CD4-positive, alpha-beta T cell treated with Interleukin-17A for 1 hour (primary cell): ENCODE measurements around the gene ITSN2.

ENCODE experiments used
- DNase-seq: peaks from one replicate; pipeline ENCODE4 v3.0.0-alpha.2; 2020

ITSN2 gene

DNA sequence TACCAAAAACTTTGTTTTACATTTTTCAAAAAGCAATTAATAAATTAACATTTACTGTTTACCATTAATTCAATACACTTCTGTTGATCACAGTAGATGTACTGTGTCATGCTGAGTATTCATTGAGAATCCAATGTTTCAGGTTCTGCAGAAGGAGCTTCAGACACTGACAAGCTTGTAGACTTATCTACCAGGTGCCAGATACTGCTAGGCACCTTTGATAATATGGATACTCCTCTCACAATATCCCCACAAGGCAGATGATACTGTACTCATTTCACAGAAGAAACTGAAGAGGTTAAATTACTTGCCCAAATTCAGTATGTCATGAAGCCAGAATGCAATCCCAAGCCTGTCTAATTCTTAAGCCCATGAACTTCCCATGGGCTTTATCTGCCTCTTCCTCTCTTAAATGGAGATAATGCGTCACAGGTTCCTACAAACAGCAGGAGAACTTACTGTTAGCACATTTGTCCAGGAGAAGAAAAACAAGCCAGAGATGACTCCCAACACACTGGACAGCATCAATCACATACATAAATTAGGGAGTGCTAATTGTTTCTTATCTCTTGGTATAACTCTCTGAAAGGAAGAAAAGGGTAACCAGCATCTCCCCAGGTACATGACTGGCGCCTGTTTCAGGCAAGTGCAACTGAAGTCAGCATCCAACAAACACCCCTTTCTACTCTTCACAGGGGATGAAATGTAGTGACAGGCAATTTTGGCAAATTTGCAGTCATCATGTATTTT, 27.4 kb downstream of the ITSN2 start:
- no peak for DNase-seq

DNA sequence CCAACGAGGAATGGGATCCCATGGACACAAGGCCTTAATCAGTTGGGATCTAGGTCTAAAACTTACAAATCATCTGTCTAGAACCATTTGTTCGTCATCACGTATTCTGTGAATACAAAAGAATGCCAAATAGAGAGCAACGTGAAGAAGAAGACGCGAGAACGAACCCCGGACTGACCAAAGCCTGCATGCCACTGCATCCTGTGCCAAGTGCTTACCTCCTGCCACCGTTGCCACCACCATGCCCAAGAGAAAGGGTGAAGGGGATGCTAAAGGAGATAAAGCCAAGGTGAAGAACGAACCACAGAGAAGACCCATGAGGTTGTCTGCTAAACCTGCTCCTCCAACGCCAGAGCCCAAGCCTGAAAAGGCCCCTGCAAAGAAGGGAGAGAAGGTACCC, 30.2 kb downstream of the ITSN2 start:
- DNase-seq = no peak

DNA sequence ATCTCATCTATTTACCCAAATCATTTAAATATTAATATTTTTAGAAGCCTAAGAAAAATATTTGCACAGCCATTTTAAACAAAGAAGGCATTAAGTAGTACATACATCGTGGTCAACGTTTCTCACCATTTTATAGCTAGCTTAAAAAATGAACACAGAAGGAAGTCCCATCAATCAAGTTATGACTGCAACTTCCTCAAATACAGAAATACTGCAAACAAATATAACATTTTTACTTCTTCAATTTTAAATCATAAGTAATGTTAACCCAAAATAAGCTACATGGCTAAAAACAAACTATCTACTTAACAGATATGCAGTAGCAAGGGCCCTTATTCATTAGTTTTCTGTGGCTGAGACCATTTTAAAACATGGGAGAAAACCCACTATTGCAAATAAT, 30.6 kb downstream of the ITSN2 start:
- DNase-seq = no peak

DNA sequence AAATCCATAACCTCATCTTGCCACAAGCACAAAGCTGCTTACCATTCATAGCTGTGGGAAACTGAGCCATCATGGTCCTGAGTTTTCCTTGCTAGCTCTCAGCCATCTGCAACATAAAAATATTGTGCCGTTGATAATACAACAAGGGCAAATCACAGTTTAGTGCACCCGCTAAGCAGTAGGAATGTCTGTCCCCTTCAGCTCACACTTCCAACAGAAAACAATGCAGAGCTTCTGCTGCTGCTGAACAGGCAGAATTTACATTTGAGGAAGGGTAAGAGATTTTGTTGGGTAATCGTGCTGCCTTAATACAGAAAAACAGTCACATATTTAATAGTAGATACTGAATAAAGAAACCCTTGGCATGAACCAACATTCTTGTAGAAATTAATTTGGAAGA, 32.3 kb downstream of the ITSN2 start:
- no peak for DNase-seq

DNA sequence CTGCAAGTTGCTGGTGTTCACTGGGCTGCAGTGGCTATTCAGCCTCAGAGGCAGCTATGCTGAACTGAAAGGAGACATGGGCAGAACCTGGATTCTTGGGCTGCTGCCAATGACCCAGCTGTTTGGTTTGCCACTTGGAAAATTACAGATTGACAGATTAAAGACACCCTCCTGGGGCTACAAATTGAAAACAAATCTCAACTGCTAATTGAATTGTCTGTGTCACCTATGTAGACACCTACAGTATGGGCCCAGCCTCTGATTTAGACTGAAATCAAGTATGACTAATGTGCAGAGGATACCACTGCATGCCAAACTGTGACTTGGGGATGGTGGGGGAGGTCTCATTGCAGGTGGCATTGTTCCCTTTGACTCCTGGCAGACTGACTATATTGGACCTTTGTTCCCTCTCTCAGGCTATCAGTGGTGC, 42.8 kb downstream of the ITSN2 start:
- DNase-seq = no peak

DNA sequence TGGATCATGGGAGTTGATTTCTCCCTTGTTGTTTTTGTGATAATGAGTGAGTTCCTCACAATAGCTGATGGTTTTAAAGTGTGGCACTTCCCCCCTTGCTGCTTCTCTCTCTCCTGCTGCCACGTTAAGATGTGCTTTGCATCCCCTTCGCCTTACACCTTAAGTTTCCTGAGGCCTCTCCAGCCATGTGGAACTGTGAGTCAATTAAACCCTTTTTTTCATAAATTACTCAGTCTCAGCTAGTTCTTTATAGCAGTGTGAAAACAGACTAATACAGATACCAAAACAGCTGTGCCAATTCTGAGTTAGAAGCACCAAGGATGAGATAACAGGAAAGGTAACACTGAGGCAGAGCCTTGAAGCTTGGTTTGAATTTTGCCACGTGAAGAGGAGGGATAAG, 44.7 kb downstream of the ITSN2 start:
- DNase-seq = no peak

DNA sequence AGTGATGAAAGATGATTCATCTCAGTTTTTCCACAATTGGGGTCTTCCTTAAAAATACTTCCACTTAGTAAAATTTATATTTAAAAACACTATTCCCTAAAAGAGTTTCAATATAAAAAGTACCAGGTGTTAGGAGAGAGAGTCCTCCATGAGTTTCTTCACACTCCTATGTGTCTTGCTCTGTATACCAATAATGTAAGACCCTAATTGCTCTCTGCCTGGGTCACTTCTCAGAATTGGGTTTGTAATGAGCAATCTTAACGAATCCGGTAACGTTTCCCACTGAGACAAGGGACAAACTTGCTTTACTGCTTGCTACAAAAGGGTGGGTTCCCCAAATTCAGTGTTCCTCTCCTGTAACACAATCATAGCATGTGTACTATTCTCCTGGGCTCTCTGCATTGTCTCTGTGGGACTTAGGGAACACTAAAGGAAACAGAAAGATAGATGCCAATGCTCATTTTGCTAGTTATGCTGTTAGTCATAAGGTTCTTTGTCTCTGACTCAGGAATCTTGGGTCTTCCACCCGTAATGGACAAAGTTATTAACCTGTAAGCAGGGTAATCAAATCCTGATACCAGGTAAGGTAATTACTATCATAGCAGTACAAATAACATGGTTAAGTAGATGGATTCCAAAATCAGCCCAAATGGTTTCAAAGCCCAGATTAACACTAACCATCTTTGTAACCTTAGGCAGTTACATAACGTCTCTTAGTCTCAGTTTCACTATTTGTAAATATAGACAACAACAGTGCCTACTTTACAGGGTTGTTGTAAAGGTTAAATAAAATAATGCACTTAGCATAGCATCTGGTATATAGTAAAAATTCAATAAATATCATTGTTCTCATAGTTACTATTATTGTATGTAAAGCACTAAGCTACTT, 46.3 kb downstream of the ITSN2 start:
- no peak for DNase-seq

DNA sequence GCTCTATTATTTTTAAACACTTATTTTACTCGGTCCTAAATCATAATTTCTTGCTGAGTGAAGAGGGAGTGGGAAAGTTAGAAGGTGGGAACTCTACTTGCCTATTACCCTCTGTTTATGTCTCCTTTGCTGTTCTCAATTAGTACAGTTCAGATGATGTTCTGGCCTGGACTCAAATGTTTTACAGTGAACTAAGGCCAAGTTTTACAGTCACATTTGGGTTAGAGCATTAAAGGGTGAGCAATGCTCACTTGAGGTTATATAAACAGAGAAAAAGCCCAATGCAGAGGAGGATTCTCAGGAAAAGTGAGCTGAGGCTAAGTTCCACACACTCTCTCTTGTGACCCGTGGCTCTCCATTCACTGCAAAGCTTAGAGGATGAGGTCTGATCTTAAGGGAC, 52.4 kb downstream of the ITSN2 start:
- DNase-seq = no peak

DNA sequence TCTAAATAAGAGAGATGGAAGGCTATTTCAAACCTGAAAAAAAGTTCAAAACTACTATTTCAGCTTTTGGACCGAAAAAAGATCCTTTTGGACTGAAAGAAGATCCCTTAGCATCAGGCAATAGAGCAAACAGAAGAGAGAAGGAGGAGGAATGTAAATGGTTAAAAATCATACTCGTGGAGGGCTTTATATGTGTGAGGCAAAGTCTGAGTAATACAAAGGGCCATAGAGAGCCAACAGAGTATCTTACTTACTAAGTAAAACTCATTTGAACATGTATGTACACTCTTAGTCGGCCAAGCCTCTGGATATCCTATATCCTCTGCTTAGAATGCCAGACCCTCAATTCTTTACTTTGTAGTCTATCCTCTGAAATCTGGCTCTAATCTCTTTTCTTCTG, 55.7 kb downstream of the ITSN2 start:
- DNase-seq = no peak

DNA sequence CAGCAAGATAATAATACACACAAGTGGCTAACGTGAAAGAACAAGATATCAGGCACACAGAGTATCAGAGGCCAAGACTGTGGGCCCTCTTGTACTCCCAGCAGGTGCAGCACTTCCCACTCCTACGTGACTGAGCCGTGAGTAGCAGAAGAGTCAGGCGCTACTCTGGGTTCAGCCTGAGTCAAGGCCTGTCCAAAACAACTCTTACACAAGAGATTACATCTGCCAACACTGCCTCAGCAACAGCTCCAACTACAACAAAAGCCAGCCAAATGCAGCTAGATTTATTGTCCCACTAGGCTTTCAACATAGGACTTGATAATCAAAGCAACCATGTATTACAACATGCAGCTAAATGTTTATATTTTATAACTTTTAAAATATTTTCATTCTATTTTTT, 56.2 kb downstream of the ITSN2 start:
- DNase-seq = no peak

DNA sequence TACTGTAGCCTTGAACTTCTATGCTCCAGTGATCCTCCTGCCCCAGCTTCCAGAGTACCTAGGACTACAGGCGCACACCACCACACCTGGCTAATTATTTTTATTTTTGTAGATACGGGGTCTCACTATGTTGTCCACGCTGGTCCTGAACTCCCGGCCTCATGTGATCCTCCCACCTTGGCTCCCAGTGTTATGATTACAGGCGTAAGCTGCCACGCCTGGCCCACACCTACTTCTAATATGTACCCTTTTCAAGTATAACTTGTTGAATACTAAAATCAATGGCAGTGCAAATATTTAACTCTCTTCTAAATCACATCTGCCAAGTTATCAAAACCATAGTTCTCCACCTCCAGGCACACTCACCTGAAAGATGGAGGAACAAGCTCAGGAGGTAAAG, 58.7 kb downstream of the ITSN2 start:
- DNase-seq = no peak

DNA sequence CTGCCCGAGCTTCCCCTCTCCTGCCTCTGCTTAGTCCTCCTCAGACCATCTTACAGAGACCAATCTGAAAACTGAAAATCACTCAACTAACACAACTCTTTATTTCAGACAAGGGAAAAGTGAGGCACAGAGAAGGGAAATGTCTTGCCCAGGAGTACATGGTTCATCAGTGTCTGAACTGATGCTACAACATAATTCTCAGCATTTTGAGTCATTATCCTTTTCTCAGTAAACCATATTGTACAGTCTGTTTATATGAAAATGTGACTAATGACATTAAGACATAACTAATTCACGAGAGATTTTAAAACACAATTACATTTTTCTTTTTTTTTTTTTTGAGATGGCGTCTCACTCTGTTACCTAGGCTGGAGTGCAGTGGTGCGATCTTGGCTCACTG, 62.7 kb downstream of the ITSN2 start:
- no peak for DNase-seq

DNA sequence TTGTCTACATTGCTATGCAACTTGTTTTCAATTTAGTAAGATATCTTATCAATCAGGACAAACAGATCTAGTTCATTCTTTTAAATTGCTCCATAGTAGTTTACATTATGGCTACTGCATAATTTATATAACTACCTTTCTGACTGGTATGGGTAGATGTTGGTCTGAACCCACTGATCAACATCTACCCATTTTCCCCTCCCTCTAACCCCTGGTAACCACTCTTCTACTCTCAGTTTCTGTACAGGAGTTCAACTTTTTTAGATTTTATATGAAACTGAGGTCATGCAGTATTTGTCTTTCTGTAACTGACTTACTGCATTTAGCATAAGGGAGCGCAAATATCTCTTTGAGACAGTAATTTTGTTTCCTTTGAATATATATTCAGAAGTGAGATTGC, 73.2 kb downstream of the ITSN2 start:
- DNase-seq = no peak

DNA sequence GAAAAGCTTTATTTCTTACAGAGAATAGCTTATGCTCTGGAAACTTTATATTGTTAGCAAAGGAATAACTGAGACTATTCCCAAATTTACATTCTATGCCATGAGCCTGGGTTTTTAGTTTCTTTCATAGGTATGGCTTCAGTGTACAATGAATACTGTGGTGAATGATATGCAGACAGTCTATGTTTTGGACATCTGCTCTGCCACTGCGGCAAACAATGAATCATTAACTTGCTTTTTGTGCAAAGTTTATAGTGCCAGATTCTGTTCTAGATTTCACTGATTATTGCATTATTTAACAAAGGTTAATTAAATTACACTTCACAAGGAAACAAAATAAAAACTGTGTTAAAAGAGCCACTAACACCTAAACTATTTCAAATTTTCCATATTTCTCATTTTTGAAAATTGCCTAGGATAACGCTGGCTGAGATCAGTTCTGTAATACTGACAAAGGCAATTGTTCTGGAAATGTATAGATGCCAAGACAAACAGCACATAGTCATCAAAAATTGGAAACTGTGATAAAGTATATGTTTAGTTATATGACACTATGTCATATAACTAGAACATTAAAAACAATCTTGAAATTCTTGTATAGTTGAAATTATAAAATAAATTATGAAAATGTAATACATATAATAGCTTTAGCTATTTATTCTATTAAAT, 74.7 kb downstream of the ITSN2 start:
- DNase-seq = no peak

DNA sequence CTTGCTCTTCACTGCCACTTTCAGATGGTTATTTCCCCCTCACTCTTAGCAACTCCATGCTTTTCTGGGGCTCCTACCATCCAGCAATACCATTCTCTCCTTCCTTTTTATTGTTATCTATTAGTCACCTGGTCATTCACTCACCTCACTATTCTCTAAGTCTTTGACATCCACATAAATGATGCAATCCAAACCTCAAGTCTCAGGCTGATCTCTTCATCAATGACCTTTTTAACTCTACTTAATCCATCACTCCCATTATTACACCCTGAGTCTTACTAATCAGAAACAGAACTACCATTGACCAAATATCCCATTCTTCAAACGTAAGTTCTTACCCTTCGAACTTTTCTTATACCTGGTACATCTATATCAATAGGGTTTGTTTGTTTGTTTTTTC, 79.7 kb downstream of the ITSN2 start:
- no peak for DNase-seq

DNA sequence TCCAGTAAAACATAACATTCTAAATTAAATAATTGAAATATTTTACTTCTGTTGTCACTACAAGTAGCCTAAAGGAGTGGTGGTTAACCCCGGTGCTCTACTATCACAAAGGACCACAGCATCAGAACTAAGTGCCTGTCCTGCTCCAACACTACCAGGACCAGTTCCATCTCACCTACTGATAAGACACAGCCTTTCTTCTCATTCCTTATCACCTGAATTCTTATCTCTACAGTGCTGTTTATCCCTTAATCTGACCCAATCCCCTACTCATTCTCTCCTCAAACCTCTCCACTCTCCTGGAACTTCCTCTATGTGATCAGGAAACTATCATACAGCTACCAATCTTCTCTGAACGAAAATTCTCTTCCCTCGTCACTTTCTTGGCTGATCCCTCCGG, 80.2 kb downstream of the ITSN2 start:
- no peak for DNase-seq

DNA sequence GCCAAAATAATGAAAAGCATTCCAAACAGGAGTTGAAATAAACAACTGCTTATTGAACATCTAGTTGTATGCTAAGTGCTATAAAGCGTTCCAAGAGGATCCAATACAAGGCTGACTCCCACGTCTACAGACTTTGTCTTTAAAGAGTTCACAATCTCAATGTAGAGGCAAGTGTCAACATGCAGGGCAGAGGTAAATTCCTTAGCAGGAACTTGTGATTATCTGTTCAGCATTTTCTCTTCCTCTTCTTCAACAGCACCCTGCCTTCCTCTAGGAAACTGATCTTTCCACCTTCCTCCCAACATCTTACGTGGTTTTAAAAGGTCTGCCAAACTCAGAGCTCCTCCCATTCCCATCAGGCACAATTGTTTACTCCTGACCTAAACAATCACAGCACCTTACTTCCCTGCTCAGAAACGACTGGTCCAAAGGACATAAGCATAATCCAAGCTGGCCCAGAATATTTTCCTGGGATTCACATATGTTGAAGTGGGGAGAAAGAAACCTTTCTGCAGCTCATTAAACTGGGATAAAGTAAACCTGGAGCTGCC, 83.9 kb downstream of the ITSN2 start:
- no peak for DNase-seq

DNA sequence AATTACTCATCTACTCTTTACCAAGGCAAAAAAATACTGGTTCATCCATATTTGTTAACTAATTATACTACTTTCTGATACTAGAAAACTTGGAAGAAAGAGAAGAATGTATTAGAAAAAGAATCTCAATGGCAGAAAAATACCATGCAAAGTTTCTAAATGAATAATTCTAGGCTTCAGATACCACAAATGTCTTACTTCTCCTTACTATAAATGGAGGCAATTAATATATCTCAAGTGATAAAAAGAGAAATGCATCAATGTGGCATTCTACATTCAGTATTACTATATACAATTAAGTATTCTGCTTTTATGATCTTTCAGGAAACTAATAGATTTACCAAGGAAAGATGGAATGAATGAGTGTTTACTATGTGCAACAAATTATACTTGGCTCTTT, 85.5 kb downstream of the ITSN2 start:
- no peak for DNase-seq

DNA sequence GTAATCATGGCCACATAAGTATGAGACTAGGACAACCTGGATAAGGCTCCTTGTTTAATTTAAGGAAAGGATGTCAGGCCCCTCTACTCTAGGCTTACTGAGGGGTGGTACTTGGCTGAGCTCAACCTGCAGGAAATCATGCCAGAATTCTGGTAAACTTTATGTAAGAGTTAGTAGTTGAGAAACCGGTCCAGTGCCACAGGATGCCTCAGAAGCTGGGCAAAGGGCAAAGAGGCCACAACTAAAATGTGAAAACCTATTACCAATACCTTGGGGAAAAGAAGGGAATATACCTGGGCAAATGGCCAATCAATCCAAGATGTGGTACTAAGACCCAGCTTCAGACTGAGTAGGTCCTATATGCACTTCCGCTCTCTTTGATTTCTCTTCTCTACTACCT, 86.7 kb downstream of the ITSN2 start:
- no peak for DNase-seq

DNA sequence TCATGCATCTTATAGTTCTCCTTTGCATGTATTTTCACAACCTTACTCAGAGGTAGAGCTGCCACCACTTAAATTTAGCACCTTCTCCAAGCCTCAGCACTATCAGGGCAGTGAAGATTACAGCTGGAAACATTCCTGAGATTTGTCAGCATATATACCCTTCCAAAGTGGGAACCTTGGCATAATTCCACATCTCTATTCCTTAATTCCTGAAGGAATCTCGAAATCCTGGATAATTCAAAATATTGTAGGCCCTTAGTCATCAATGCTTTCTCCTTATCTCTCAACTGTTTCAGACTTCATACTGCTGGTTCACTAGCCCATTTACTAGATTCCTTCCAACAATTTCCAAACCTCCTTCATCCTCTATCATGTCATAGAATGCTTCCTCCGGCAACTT, 87.4 kb downstream of the ITSN2 start:
- DNase-seq = no peak

DNA sequence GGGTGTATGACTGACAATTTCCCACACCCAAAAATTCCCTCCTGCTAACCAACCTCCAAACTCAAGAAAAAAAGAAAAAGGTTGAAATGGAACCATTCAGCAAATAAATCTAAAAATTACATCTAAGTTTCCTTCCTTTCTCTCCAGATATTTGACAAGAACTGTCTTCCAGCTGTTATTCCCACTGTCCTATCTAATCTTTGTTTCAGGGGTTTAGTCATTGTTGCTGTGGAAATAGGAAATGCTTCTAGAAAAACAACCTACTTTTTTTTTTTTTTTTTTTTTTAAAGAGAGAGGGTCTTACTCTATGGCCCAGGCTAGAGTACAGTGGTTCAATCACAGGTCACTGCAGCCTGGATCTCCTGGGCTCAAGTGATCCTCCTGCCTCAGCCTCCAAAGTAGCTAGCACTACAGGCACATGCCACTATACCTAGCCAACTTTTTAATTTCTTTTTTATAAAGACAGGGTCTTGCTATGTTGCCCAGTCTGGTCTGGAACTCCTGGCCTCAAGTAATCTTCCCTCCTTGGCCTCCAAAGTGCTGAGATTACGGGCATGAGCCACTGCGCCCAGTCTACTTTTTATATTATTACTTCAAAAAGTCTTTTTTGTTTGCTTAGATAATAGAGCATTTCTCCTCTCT, 88.1 kb downstream of the ITSN2 start:
- no peak for DNase-seq

DNA sequence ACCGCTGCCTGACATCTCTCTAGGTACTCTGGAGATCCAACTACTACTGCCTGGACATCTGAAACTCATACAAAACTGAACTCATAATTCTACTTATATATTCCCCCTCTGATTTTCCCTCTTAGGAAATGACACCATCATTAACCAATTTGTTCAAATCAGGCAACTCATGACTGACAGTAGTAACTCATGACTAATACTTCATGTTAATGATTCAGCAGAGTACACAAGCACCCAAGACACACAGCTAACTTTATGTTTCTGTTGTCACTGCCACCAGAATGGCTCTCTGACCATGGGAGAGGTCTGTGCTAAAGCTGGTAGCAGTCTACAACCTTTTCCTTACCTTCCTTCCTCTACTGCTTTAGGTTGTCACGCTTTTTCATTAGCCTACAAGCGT, 91.1 kb downstream of the ITSN2 start:
- DNase-seq = no peak

DNA sequence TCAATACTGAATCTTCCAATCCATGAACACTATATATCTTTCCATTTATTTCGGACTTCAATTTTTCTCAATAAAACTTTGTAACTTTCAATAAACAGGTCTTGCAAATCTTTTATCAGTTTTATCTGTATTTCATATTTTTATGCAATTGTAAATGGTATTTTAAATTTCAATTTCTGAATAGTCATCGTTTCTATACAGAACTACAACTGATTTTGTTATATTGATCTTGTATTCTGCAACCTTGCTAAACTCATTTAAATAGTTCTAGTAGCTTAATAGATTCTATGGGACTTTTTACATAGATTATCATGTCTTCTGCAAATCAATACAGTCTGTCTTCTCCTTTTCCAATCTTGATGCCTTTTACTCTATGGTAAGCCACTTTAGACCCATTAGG, 95.1 kb downstream of the ITSN2 start:
- DNase-seq = no peak
